ENCODE measurements around the gene FGF8. TPM values are rescaled to one million over a fixed set of nuclear protein-coding genes. Genes with fewer than 3 reads are reported as not detected.

The FGF8 gene
- total and polyA plus RNA-seq, 9 of the 15 experiments (the other 6 are each of a cell fraction or from before 2014, with no cell fraction given): 0.13 to 0.82 (median 0.37) TPM; not detected in 5

DNA sequence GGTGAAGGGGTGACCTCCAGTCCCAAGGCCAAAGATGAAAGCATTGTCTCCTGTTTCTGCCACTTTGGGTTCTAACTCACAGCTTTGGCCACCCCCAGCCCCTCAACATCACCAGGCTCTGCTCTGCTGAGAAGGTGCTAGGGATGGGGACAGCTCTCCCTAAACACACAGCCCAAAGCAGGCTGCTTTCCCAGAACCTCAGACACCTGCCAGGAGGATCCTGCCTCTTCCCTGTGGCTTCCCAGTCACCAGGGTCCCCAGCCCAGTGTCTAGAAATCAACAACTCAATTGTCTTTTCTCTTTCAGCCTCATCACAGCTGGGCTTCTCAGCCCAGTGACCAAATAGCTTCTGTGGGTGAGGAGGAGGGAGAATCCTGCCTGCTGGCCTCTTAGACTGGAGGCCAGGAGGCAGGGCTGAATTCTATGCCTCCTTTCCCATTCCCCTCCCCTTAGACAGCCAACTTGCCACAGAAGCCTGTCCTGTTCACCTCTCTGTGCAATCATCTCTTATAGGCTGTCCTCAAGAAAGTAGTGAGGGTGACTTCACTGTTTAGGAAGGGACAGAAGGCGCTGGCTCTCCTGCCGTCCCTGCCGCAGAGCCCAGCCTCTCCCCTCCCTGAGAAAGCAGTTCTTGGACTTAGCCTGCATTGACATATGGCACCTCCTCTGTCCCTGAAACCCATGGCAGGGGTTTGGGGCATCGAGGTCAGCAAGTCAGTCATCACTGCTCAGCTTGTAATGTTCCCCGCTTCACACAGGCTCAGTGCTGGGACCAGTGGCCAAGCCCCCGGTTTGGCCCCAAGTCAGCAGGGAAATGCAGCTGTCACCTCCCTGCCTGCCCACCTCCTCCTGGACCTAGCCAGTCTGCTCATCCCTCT lies 3.7 kb downstream of the FGF8 start:
- H3K36me3 ChIP-seq (ENCODE audit: control insufficient read depth, insufficient read depth, low read length): no peaks in the 10 kb centered on the region
- CTCF ChIA-PET (ENCODE audit: low intra/inter-chr PET ratio): no interaction called here
- in situ Hi-C loops (cut with MboI) (no loop called here), intact Hi-C loops (cut with micrococcal nuclease) (no loop called here)
- H3K27me3 ChIP-seq (ENCODE audit: control insufficient read depth in 2 of 2, insufficient read depth in 2 of 2, low read length in 2 of 2): peaks cover 6 to 23% of the 10 kb centered on the region in 2 experiments; a peak in 4 of 5 replicates
- BruUV-seq (replicated peaks): no TSS peak
- no peak overlapping the region for H3K4me2 ChIP-seq (ENCODE audit: insufficient read depth, low read length)
- H3K79me2 ChIP-seq (ENCODE audit: control insufficient read depth, insufficient read depth, low read length): no peaks in the 10 kb centered on the region
- 34% methylated on average over 3 of the region's 6 CpGs for WGBS (ENCODE audit: insufficient coverage, low coverage, missing lambda C conversion rate)
- POLR2A ChIA-PET: interaction anchor here (0.7 to 1.6 kb wide), 10 partner anchors 10 to 191 kb away, joined by 3 to 5 read pairs (median 3); partner anchors contain the start of gene NPM3
- ATAC-seq (no peak; the same call in 2 of the 3 replicates), DNase-seq (ENCODE audit: extremely low read depth in 1 of 4, low spot score in 3 of 4) (no peak), FAIRE-seq (no peak)
- H3K9ac ChIP-seq (ENCODE audit: insufficient read depth in 1 of 2, low read depth in 2 of 2, low read length in 2 of 2): no peak overlapping the region
- no peaks in the 10 kb centered on the region for H3K9me3 ChIP-seq (replicated peaks; ENCODE audit: control insufficient read depth, insufficient read depth, low read depth, low read length)
- H4K20me1 ChIP-seq (replicated peaks; ENCODE audit: control insufficient read depth, insufficient read depth, low read length): 0 out of 2 replicates have a peak, but pooled peaks cover 5% of the 10 kb centered on the region
- no peak overlapping the region for H3K27ac ChIP-seq (ENCODE audit: extremely low read depth, low read depth, low read length)
- H2AFZ ChIP-seq (ENCODE audit: low read depth, low read length): no peak overlapping the region
- no peak overlapping the region for H3K4me3 ChIP-seq
- H3K9me1 ChIP-seq (ENCODE audit: control insufficient read depth, insufficient read depth, low read length): no peaks in the 10 kb centered on the region
- H3K4me1 ChIP-seq (replicated peaks in 1 of 2; ENCODE audit: control insufficient read depth in 2 of 2, insufficient read depth in 2 of 2, low read length in 2 of 2): peaks cover 0 to 21% of the 10 kb centered on the region in 2 experiments; a peak in 2 of 5 replicates
- no peak for TF ChIP-seq MTA2 (IDR thresholded peaks at IDR 0.05; ENCODE audit: low read depth)
- TF ChIP-seq, protein P1, sequence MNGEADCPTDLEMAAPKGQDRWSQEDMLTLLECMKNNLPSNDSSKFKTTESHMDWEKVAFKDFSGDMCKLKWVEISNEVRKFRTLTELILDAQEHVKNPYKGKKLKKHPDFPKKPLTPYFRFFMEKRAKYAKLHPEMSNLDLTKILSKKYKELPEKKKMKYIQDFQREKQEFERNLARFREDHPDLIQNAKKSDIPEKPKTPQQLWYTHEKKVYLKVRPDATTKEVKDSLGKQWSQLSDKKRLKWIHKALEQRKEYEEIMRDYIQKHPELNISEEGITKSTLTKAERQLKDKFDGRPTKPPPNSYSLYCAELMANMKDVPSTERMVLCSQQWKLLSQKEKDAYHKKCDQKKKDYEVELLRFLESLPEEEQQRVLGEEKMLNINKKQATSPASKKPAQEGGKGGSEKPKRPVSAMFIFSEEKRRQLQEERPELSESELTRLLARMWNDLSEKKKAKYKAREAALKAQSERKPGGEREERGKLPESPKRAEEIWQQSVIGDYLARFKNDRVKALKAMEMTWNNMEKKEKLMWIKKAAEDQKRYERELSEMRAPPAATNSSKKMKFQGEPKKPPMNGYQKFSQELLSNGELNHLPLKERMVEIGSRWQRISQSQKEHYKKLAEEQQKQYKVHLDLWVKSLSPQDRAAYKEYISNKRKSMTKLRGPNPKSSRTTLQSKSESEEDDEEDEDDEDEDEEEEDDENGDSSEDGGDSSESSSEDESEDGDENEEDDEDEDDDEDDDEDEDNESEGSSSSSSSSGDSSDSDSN (IDR thresholded peaks at IDR 0.05; ENCODE audit: borderline replicate concordance in 1 of 2, low read depth in 2 of 2, low read length in 2 of 2): no peak
- TF ChIP-seq RBM34 (IDR thresholded peaks at IDR 0.05; ENCODE audit: borderline replicate concordance, insufficient read depth, low read length): no peak
- TF ChIP-seq ZNF830 (CRISPR knock-in tag; IDR thresholded peaks at IDR 0.05): no peak
- no peak for TF ChIP-seq RAD21 (CRISPR knock-in tag; conservative IDR thresholded peaks at IDR 0.05 in 1 of 2, IDR thresholded peaks at IDR 0.05 in 1 of 2)
- TF ChIP-seq, protein P2, sequence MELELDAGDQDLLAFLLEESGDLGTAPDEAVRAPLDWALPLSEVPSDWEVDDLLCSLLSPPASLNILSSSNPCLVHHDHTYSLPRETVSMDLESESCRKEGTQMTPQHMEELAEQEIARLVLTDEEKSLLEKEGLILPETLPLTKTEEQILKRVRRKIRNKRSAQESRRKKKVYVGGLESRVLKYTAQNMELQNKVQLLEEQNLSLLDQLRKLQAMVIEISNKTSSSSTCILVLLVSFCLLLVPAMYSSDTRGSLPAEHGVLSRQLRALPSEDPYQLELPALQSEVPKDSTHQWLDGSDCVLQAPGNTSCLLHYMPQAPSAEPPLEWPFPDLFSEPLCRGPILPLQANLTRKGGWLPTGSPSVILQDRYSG (tag; conservative IDR thresholded peaks at IDR 0.05; ENCODE audit: low read depth): no peak
- TF ChIP-seq, protein P3, sequence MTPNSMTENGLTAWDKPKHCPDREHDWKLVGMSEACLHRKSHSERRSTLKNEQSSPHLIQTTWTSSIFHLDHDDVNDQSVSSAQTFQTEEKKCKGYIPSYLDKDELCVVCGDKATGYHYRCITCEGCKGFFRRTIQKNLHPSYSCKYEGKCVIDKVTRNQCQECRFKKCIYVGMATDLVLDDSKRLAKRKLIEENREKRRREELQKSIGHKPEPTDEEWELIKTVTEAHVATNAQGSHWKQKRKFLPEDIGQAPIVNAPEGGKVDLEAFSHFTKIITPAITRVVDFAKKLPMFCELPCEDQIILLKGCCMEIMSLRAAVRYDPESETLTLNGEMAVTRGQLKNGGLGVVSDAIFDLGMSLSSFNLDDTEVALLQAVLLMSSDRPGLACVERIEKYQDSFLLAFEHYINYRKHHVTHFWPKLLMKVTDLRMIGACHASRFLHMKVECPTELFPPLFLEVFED (CRISPR knock-in tag; conservative IDR thresholded peaks at IDR 0.05): no peak
- TF ChIP-seq NR2C1 (IDR thresholded peaks at IDR 0.05): no peak
- no peak for TF ChIP-seq NR2C1 (tag; IDR thresholded peaks at IDR 0.05)
- TF ChIP-seq, protein P4, sequence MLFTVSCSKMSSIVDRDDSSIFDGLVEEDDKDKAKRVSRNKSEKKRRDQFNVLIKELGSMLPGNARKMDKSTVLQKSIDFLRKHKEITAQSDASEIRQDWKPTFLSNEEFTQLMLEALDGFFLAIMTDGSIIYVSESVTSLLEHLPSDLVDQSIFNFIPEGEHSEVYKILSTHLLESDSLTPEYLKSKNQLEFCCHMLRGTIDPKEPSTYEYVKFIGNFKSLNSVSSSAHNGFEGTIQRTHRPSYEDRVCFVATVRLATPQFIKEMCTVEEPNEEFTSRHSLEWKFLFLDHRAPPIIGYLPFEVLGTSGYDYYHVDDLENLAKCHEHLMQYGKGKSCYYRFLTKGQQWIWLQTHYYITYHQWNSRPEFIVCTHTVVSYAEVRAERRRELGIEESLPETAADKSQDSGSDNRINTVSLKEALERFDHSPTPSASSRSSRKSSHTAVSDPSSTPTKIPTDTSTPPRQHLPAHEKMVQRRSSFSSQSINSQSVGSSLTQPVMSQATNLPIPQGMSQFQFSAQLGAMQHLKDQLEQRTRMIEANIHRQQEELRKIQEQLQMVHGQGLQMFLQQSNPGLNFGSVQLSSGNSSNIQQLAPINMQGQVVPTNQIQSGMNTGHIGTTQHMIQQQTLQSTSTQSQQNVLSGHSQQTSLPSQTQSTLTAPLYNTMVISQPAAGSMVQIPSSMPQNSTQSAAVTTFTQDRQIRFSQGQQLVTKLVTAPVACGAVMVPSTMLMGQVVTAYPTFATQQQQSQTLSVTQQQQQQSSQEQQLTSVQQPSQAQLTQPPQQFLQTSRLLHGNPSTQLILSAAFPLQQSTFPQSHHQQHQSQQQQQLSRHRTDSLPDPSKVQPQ (CRISPR knock-in tag; IDR thresholded peaks at IDR 0.05; ENCODE audit: borderline replicate concordance): no peak
- no peak for TF ChIP-seq HMG20B (CRISPR knock-in tag; IDR thresholded peaks at IDR 0.05)

Measured in K562 (cell line).